ENCODE data around the gene MACROD2.

GRCh38 chr20:14510341-14510740 lies 515.0 kb downstream of the MACROD2 start:
- TF ChIP-seq ZNF274 (IDR thresholded peaks at IDR 0.05; ENCODE audit: low read depth, low read length) (no peak), YY1 (IDR thresholded peaks at IDR 0.05; ENCODE audit: insufficient read depth, insufficient read length) (no peak)
